H9 (cell line): ENCODE measurements around the gene CASK. TPM values are rescaled to one million over a fixed set of nuclear protein-coding genes. Genes with fewer than 3 reads are reported as not detected.

Source experiments
- DNase-seq: peaks from one replicate; pipeline ENCODE4 v3.0.0-alpha.2; 2017
- H2AFZ ChIP-seq: one replicate; pipeline ENCODE4 v1.6.1; 2013; ENCODE audit warnings: mild to moderate bottlenecking, low read length, control low read depth, moderate library complexity
- H2AK5ac ChIP-seq: 2 replicates; pipeline ENCODE4 v1.6.1; 2013; ENCODE audit warnings: low read length, control low read depth, mixed read lengths; ENCODE audit not compliant: insufficient read length
- H2BK120ac ChIP-seq: one replicate; pipeline ENCODE4 v1.6.1; 2013; ENCODE audit warnings: low read depth, mild to moderate bottlenecking, low read length, control low read depth, inconsistent platforms; ENCODE audit not compliant: poor library complexity, severe bottlenecking
- H2BK12ac ChIP-seq: 2 replicates; pipeline ENCODE4 v1.6.1; 2013; ENCODE audit warnings: low read length, control low read depth, mixed read lengths, low read depth; ENCODE audit not compliant: insufficient read length
- H2BK15ac ChIP-seq: 2 replicates; pipeline ENCODE4 v1.6.1; 2013; ENCODE audit warnings: low read depth, low read length, control low read depth
- H2BK20ac ChIP-seq: one replicate; pipeline ENCODE4 v1.6.1; 2013; ENCODE audit warnings: low read depth, mild to moderate bottlenecking, low read length, control low read depth, inconsistent platforms; ENCODE audit not compliant: poor library complexity, severe bottlenecking
- H2BK5ac ChIP-seq: 2 replicates; pipeline ENCODE4 v1.6.1; 2013; ENCODE audit warnings: low read length, control low read depth, mixed read lengths; ENCODE audit not compliant: insufficient read length
- H3K14ac ChIP-seq: 2 replicates; pipeline ENCODE4 v1.6.1; 2013; ENCODE audit warnings: low read length, control low read depth; ENCODE audit not compliant: insufficient read depth
- H3K18ac ChIP-seq: 2 replicates; pipeline ENCODE4 v1.6.1; 2013; ENCODE audit warnings: low read depth, mild to moderate bottlenecking, mixed read lengths, low read length, control low read depth; ENCODE audit not compliant: insufficient read length
- H3K23ac ChIP-seq: 2 replicates; pipeline ENCODE4 v1.6.1; 2013; ENCODE audit warnings: low read length, control low read depth, mixed read lengths, low read depth; ENCODE audit not compliant: insufficient read length
- H3K23me2 ChIP-seq: 2 replicates; pipeline ENCODE4 v1.6.1; 2013; ENCODE audit warnings: low read depth, mild to moderate bottlenecking, mixed read lengths, low read length, control low read depth; ENCODE audit not compliant: insufficient read length, poor library complexity, severe bottlenecking
- H3K27ac ChIP-seq: 2 replicates; pipeline ENCODE4 v1.5.1; 2013; ENCODE audit warnings: low read length, control low read depth, mixed read lengths, low read depth; ENCODE audit not compliant: insufficient read length
- H3K27me3 ChIP-seq: 2 replicates; pipeline ENCODE4 v1.6.1; 2013; ENCODE audit warnings: low read length, control low read depth, inconsistent platforms; ENCODE audit not compliant: insufficient read depth
- H3K4ac ChIP-seq: 2 replicates; pipeline ENCODE4 v1.6.1; 2013; ENCODE audit warnings: low read depth, mild to moderate bottlenecking, control low read depth, inconsistent platforms, low read length, moderate library complexity
- H3K4me1 ChIP-seq: 2 replicates; pipeline ENCODE4 v1.6.1; 2013; ENCODE audit warnings: low read length, control low read depth, inconsistent platforms; ENCODE audit not compliant: insufficient read depth
- H3K4me2 ChIP-seq: 2 replicates; pipeline ENCODE4 v1.6.1; 2013; ENCODE audit warnings: low read length, control low read depth, mixed read lengths; ENCODE audit not compliant: insufficient read length, insufficient read depth
- H3K56ac ChIP-seq: 2 replicates; pipeline ENCODE4 v1.6.1; 2013; ENCODE audit warnings: low read depth, mild to moderate bottlenecking, mixed read lengths, low read length, control low read depth; ENCODE audit not compliant: insufficient read length
- H3K79me1 ChIP-seq: 2 replicates; pipeline ENCODE4 v1.6.1; 2013; ENCODE audit warnings: low read depth, mild to moderate bottlenecking, moderate library complexity, low read length, control low read depth, inconsistent platforms; ENCODE audit not compliant: insufficient read depth, poor library complexity, severe bottlenecking
- H3K79me2 ChIP-seq: 2 replicates; pipeline ENCODE4 v1.6.1; 2013; ENCODE audit warnings: low read length, control low read depth, inconsistent platforms; ENCODE audit not compliant: insufficient read depth
- H3K9ac ChIP-seq: 2 replicates; pipeline ENCODE4 v1.6.1; 2013; ENCODE audit warnings: low read length, control low read depth, mixed read lengths; ENCODE audit not compliant: insufficient read length; ENCODE audit errors: extremely low read depth
- H3K9me3 ChIP-seq: one replicate; pipeline ENCODE4 v1.6.1; 2013; ENCODE audit warnings: low read depth, low read length, inconsistent platforms; ENCODE audit not compliant: control insufficient read depth
- H3T11ph ChIP-seq: one replicate; pipeline ENCODE4 v1.6.1; 2013; ENCODE audit warnings: mild to moderate bottlenecking, low read length, control low read depth, inconsistent platforms
- H4K20me1 ChIP-seq: one replicate; pipeline ENCODE4 v1.6.1; 2013; ENCODE audit not compliant: control insufficient read depth, insufficient read length, insufficient read depth
- H4K5ac ChIP-seq: 2 replicates; pipeline ENCODE4 v1.6.1; 2013; ENCODE audit warnings: low read depth, mild to moderate bottlenecking, mixed read lengths, low read length, control low read depth; ENCODE audit not compliant: insufficient read length
- H4K8ac ChIP-seq: replicated peaks from 2 replicates; pipeline ENCODE4 v1.6.1; 2013; ENCODE audit warnings: low read length, control low read depth, mixed read lengths, low read depth; ENCODE audit not compliant: insufficient read length
- H4K91ac ChIP-seq: 2 replicates; pipeline ENCODE4 v1.6.1; 2013; ENCODE audit warnings: low read depth, mild to moderate bottlenecking, moderate library complexity, mixed read lengths, low read length, control low read depth; ENCODE audit not compliant: insufficient read length
- H3K27ac Mint-ChIP-seq, 3 experiments: 2 replicates in 2 of 3; 3 replicates in 1 of 3; pipeline ENCODE4 v1.8.0; 2020 to 2021; ENCODE audit warnings: mixed read lengths in 3 of 3, mild to moderate bottlenecking in 1 of 3, moderate library complexity in 1 of 3
- H3K27me3 Mint-ChIP-seq: 2 replicates; pipeline ENCODE4 v1.8.0; 2021; ENCODE audit warnings: low read depth, mild to moderate bottlenecking, moderate library complexity, mixed read lengths
- H3K36me3 Mint-ChIP-seq, 3 experiments: 2 replicates in 2 of 3; 3 replicates in 1 of 3; pipeline ENCODE4 v1.8.0; 2020 to 2021; ENCODE audit warnings: low read depth in 3 of 3, mixed read lengths in 3 of 3; ENCODE audit not compliant: insufficient read depth in 1 of 3
- H3K4me1 Mint-ChIP-seq, 2 experiments: 2 replicates each; pipeline ENCODE4 v1.8.0; 2020; ENCODE audit warnings: mixed read lengths in 2 of 2
- H3K4me3 Mint-ChIP-seq, 2 experiments: 2 replicates in 1 of 2; 3 replicates in 1 of 2; pipeline ENCODE4 v1.8.0; 2020 to 2021; ENCODE audit warnings: mild to moderate bottlenecking in 2 of 2, mixed read lengths in 2 of 2, moderate library complexity in 1 of 2
- H3K9me3 Mint-ChIP-seq, 2 experiments: 2 replicates in 1 of 2; 3 replicates in 1 of 2; pipeline ENCODE4 v1.8.0; 2020; ENCODE audit warnings: mild to moderate bottlenecking in 2 of 2, mixed read lengths in 2 of 2, moderate library complexity in 1 of 2
- WGBS: extraction: QIAGEN DNeasy Blood & Tissue Kit; methylation state at CpG from one replicate; pipeline ENCODE4 v1.1.7; 2013; ENCODE audit warnings: missing lambda C conversion rate, low lambda C conversion rate, mixed read lengths; ENCODE audit not compliant: insufficient read length; ENCODE audit errors: extremely low coverage; 5-methylcytosine and 5-hydroxymethylcytosine counted together
- total RNA-seq: library from RNA; stranded (reverse); gene quantifications from 2 replicates; pipeline ENCODE4 v1.2.1, GENCODE V29; 2021
- TF ChIP-seq, protein P1 (sequence below): fragments of 200-600 bp; sonication (generic); conservative IDR thresholded peaks from 3 replicates; pipeline ENCODE4 v1.8.0; 2021; ENCODE audit warnings: antibody characterized with exemption, mild to moderate bottlenecking

CASK gene
- total RNA-seq, 1 experiment from 2014 or later: 44.1 TPM

DNA sequence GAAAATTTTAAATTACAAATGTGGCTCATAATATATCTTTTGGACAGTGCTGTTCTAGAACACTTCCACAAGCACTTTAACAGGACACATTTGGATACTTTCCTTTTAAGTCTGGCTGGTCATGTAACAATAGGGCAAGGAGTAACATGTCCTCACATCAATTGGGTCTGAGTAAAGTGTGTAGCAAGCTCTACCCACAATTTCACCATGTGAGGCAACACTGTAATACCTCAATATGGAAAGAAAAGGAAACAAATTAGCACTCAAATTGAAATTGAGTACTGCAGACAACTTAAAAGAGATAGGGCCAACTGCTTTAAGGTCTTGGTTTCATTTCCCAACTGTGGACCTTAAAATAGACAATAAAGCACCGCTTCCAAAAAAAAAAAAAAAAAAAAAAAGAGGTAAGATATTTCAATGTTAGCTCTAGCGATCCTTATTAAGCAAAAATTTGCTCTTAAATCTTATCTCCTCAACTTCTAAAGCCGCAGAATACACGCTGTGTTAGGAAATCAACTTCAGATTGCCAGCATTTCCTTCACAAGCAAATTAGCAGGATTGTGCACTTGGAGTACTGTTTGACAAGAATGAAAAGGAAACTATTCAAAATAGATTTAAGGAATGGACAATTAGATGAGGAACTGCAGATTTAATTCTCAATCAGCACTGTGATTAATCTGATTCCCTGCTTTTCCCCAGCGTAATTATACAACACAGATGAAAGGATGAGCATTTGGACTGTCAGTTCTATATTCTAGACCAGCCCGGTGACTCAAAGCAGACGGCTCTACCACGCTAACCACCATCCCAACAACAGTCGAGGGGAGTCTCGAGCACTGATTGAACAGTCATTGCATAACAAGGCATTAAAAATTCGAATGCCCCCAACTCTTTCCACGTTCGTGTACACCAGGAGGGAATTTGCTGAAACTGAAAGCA lies 1.6 kb downstream of the CASK start:
- Histone ChIP-seq H3K9ac (peak overlapping the region; percentile 70), H3K27ac (no peak overlapping the region), H4K8ac (no peak overlapping the region), H3K9me3 (no peaks in the 10 kb centered on the region), H2BK5ac (no peak overlapping the region), H2AFZ (no peak overlapping the region), H4K20me1 (no peaks in the 10 kb centered on the region), H4K5ac (no peak overlapping the region), H2BK12ac (no peak overlapping the region), H2BK120ac (no peak overlapping the region), H3K4ac (no peak overlapping the region), H3K79me1 (peaks cover 6% of the 10 kb centered on the region), H2BK20ac (no peak overlapping the region), H3K27me3 (no peaks in the 10 kb centered on the region; the same call in 1 of the 2 replicates), H2AK5ac (no peak overlapping the region), H3T11ph (no peak overlapping the region), H2BK15ac (no peak overlapping the region), H3K18ac (no peak overlapping the region), H3K4me2 (peak overlapping the region; percentile 100), H3K14ac (no peak overlapping the region), H3K23me2 (peaks cover 10% of the 10 kb centered on the region), H3K79me2 (peaks cover 26% of the 10 kb centered on the region), H3K4me1 (peaks cover 2% of the 10 kb centered on the region; the same call in 1 of the 2 replicates), H4K91ac (no peak overlapping the region), H3K23ac (no peak overlapping the region), H3K56ac (no peak overlapping the region)
- Mint-ChIP-seq H3K4me3 (peak overlapping the region; percentile 69 to 89), H3K4me1 (peaks cover 14 to 22% of the 10 kb centered on the region in 2 experiments), H3K36me3 (peaks cover 0 to 5% (median 0%) of the 10 kb centered on the region in 3 experiments; a peak in 3 of 7 replicates), H3K9me3 (peaks cover 35 to 61% of the 10 kb centered on the region in 2 experiments), H3K27ac (no peak overlapping the region; a peak in 2 of 7 replicates), H3K27me3 (no peaks in the 10 kb centered on the region; the same call in 1 of the 2 replicates)
- DNase-seq: no peak
- WGBS: no CpG with 5 or more reads among the region's 13 CpGs
- TF ChIP-seq, protein P1, sequence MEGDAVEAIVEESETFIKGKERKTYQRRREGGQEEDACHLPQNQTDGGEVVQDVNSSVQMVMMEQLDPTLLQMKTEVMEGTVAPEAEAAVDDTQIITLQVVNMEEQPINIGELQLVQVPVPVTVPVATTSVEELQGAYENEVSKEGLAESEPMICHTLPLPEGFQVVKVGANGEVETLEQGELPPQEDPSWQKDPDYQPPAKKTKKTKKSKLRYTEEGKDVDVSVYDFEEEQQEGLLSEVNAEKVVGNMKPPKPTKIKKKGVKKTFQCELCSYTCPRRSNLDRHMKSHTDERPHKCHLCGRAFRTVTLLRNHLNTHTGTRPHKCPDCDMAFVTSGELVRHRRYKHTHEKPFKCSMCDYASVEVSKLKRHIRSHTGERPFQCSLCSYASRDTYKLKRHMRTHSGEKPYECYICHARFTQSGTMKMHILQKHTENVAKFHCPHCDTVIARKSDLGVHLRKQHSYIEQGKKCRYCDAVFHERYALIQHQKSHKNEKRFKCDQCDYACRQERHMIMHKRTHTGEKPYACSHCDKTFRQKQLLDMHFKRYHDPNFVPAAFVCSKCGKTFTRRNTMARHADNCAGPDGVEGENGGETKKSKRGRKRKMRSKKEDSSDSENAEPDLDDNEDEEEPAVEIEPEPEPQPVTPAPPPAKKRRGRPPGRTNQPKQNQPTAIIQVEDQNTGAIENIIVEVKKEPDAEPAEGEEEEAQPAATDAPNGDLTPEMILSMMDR: no peak
